Effector memory CD4-positive, alpha-beta T cell (primary cell): ENCODE data around the gene KLF3.
"Not testable (repeated sequence)": the region's sequence is repeated elsewhere in the genome, so short reads cannot be mapped to it uniquely, and the experiment has no call there.

ENCODE experiments used
- DNase-seq, 3 donors: peaks; one replicate each; pipeline ENCODE4 v3.0.0-alpha.2; 2020
- H3K27ac ChIP-seq: 2 replicates; pipeline ENCODE4 v1.7.0; 2013; ENCODE audit warnings: mild to moderate bottlenecking, low read length, moderate library complexity; ENCODE audit not compliant: insufficient read depth, poor library complexity, severe bottlenecking
- H3K27me3 ChIP-seq: replicated peaks from 2 replicates; pipeline ENCODE4 v1.7.0; 2013; ENCODE audit warnings: mild to moderate bottlenecking, low read length; ENCODE audit not compliant: insufficient read depth, control insufficient read depth, poor library complexity, severe bottlenecking
- H3K36me3 ChIP-seq: 2 replicates; pipeline ENCODE4 v1.7.0; 2013; ENCODE audit warnings: mild to moderate bottlenecking, low read length, moderate library complexity; ENCODE audit not compliant: control insufficient read depth, insufficient read depth
- H3K4me1 ChIP-seq: 2 replicates; pipeline ENCODE4 v1.7.0; 2013; ENCODE audit warnings: low read length, mild to moderate bottlenecking; ENCODE audit not compliant: control insufficient read depth, insufficient read depth, poor library complexity, severe bottlenecking
- H3K4me3 ChIP-seq: 2 replicates; pipeline ENCODE4 v1.7.0; 2013; ENCODE audit warnings: low read length, low read depth, mild to moderate bottlenecking; ENCODE audit not compliant: insufficient read depth, poor library complexity, severe bottlenecking
- H3K9me3 ChIP-seq: 2 replicates; pipeline ENCODE4 v1.7.0; 2013; ENCODE audit warnings: mild to moderate bottlenecking, low read length, moderate library complexity; ENCODE audit not compliant: control insufficient read depth

The KLF3 gene

DNA sequence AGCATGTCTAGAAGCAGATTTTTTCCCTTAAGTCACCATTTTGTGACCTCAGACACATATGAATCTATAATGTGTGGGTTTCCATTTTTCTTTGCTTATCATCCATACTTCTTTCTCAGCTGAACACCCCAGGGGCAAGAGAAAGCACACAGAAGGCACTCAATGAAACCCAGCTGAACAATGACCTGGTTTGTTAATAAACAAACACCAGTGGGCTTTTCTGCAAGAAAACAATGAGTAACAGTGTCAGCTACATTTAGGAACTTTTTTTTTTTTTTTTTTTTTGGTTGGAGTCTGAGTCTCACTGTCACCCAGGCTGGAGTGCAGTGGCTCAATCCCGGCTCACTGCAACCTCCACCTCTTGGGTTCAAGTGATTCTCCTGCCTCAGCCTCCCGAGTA, 40.7 kb upstream of the KLF3 start:
- no peaks in the 10 kb centered on the region for H3K36me3 ChIP-seq
- H3K9me3 ChIP-seq: no peaks in the 10 kb centered on the region
- no peaks in the 10 kb centered on the region for H3K27me3 ChIP-seq
- H3K4me1 ChIP-seq: no peaks in the 10 kb centered on the region
- H3K27ac ChIP-seq: no peak overlapping the region
- no peak overlapping the region for H3K4me3 ChIP-seq
- DNase-seq: no peak

DNA sequence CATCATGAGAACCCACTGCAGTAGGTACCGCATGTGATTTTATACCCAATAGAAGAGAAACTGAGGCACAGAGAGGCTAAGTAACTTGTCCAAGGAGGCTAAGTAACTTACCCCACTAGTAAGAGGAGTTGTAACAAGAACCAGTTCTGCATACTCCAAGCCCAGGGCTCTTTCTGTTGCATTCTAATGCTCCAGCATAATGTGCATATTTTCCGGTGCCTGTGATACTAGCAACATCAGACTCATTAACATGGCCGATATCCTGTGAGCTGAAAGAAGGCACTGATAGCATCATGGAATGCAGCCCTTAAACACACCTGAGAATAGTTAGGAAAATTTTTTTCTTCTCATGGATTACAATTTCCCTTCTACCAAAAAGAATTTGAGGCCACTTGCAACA, 39.7 kb upstream of the KLF3 start:
- Histone ChIP-seq H3K4me1 (no peaks in the 10 kb centered on the region), H3K27me3 (no peaks in the 10 kb centered on the region), H3K4me3 (no peak overlapping the region), H3K9me3 (no peaks in the 10 kb centered on the region), H3K27ac (no peak overlapping the region), H3K36me3 (no peaks in the 10 kb centered on the region)
- DNase-seq: no peak

DNA sequence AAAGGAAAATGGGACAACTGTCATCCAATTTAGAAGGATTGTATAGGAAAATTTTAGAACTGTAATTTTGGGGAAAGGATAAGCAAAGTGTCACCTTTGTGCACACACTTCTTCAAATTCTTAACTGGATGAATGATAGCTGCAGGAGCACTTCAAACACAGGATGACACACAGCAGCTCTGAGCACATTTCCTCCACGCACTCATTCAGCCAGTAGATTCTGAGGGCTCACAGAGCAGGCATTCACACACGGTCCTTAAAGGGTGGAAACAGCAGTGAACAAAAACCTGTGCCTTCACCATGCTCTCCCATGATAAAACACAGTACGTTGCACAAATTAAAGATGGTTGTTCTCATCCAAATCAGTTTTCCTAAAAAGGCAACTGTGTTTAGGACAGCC, 38.5 kb upstream of the KLF3 start:
- H3K27me3 ChIP-seq: no peaks in the 10 kb centered on the region
- H3K4me3 ChIP-seq: no peak overlapping the region
- no peaks in the 10 kb centered on the region for H3K4me1 ChIP-seq
- H3K9me3 ChIP-seq: no peaks in the 10 kb centered on the region
- H3K36me3 ChIP-seq: no peaks in the 10 kb centered on the region
- no peak for DNase-seq
- H3K27ac ChIP-seq: no peak overlapping the region

DNA sequence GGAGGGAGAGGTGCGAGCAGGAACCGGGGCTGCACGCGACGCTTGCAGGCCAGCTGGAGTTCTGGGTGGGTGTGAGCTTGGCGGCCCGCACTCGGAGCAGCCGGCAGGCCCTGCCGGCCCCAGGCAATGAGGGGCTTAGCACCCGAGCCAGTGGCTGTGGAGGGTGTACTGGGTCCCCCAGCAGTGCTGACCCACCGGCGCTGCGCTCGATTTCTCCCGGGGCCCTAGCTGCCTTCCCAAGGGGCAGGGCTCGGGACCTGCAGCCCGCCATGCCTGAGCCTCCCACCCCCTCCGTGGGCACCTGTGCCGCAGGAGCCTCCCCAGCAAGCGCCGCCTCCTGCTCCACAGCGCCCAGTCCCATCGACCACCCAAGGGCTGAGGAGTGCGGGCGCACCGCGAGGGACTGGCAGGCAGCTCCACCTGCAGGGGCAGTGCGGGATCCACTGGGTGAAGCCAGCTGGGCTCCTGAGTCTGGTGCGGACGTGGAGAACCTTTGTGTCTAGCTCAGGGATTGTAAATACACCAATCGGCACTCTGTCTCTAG, 37.0 kb upstream of the KLF3 start:
- not testable (repeated sequence) for H3K36me3 ChIP-seq, H3K27ac ChIP-seq, H3K4me3 ChIP-seq, H3K4me1 ChIP-seq, H3K27me3 ChIP-seq, H3K9me3 ChIP-seq, DNase-seq

DNA sequence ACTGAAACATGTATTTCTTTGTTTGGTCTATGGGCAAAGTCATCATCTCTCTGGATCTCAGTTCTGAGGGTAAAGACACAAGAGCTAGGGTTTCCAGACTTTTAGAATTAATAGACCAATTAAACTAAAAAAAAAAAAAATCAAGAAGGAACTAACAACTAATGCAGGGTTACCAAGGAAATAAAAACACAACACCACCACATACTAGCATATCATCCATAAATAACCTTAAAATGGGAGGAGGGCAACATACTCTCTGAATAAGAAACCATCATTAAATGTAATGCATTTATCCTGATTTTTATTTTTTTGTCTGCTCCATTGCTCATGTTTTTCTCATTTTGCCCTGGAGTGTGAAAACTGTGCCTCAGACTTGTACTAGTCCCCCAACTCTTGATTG, 33.5 kb upstream of the KLF3 start:
- H3K4me1 ChIP-seq: no peaks in the 10 kb centered on the region
- H3K4me3 ChIP-seq: no peak overlapping the region
- H3K36me3 ChIP-seq: no peaks in the 10 kb centered on the region
- DNase-seq: no peak
- H3K27me3 ChIP-seq: no peaks in the 10 kb centered on the region
- no peaks in the 10 kb centered on the region for H3K9me3 ChIP-seq
- H3K27ac ChIP-seq: no peak overlapping the region

DNA sequence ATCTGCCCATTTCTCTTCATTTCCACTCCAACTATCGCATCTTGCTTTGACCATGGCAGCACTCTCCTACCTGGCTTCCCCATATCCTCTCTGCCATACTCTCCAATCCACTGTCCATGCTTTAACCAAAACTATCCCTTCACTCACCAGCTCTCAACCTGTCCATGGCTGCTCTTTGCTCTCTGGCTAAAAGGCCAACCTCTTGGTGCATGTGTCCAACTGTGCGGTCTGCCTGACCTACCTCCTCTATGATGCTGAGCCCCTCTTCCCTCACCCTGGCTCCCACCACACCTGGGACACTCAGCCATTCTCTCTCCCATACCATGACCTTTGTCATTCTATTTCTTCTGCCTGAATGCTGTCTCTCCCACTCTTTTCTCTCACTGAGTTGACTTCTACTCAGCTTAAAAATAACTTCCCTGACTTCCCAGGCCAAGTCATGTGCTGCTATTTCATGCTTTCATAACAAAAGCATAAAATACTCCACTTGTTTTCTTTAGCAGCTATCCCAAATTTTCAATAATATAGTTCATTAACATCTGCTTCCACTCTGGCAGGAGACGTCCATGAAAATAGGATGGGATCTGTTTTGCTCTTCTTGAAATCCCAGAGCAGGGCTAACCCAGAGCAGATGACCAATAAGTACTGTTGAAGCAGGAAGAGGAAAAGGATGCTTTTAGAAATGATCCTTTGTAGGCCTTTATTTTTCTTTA, 29.8 kb upstream of the KLF3 start:
- Histone ChIP-seq H3K9me3 (no peaks in the 10 kb centered on the region), H3K4me1 (no peaks in the 10 kb centered on the region), H3K27ac (no peak overlapping the region), H3K4me3 (no peak overlapping the region), H3K27me3 (no peaks in the 10 kb centered on the region), H3K36me3 (no peaks in the 10 kb centered on the region)
- DNase-seq: no peak

DNA sequence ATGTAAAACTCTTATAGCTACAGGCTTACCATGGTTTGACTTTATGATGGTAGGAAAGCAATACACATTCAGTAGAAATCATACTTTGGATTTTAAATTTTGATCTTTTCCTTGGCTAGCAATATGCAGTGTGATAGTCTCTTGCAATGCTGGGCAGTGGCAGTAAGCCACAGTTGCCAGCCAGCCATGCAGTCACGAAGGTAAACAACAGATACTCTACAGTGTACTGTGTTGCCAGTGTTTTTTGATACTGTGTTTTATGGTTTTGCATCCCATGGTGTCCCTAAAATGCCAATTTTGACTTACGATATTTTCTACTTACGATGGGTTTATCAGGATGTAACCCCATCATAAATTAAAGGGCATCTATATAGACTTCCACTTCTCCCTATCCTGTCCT, 24.8 kb upstream of the KLF3 start:
- Histone ChIP-seq H3K4me3 (no peak overlapping the region), H3K27me3 (no peaks in the 10 kb centered on the region), H3K4me1 (no peaks in the 10 kb centered on the region), H3K27ac (no peak overlapping the region), H3K36me3 (no peaks in the 10 kb centered on the region), H3K9me3 (no peaks in the 10 kb centered on the region)
- DNase-seq: no peak

DNA sequence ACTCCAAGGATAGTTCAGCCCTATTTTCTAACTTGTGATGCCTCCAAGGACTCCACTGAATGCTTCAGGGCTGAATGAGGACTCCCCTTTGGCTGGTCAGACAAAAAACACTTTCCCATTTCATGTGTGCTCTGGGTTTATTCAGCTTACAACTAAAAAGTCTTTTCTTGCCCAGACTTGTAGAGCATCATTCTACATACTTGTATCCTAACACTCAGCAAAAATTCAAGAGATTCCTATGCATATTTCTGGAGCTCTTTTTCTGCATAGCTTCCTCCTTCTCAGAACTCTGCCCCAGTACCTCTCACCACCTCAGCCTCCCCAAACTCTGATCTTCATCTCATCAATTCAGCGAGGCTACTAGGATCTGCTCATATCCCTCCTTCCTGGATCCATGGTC, 22.2 kb upstream of the KLF3 start:
- Histone ChIP-seq H3K27ac (no peak overlapping the region), H3K4me3 (no peak overlapping the region), H3K27me3 (no peaks in the 10 kb centered on the region), H3K9me3 (no peaks in the 10 kb centered on the region), H3K36me3 (no peaks in the 10 kb centered on the region), H3K4me1 (no peaks in the 10 kb centered on the region)
- no peak for DNase-seq

DNA sequence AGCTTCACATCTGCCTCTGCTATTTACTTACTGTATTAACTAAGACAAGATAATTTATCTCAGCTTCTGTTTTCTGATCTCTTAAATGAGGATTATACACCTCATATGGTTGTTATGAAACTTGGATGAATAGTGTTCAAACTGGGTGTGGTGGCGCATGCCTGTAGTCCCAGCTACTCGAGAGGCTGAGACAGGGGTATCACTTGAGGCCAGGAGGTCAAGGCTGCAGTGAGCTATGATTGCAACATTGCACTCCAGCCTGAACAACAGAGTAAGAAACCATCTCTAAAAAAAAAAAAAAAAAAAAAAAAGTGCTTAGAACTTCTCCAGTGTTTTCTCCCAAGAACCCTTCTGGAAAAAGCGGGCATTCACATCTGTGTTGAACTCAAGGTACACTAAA, 19.8 kb upstream of the KLF3 start:
- Histone ChIP-seq H3K4me1 (peaks cover 5% of the 10 kb centered on the region), H3K36me3 (no peaks in the 10 kb centered on the region), H3K27me3 (no peaks in the 10 kb centered on the region), H3K4me3 (no peak overlapping the region), H3K9me3 (no peaks in the 10 kb centered on the region), H3K27ac (no peak overlapping the region)
- no peak for DNase-seq

DNA sequence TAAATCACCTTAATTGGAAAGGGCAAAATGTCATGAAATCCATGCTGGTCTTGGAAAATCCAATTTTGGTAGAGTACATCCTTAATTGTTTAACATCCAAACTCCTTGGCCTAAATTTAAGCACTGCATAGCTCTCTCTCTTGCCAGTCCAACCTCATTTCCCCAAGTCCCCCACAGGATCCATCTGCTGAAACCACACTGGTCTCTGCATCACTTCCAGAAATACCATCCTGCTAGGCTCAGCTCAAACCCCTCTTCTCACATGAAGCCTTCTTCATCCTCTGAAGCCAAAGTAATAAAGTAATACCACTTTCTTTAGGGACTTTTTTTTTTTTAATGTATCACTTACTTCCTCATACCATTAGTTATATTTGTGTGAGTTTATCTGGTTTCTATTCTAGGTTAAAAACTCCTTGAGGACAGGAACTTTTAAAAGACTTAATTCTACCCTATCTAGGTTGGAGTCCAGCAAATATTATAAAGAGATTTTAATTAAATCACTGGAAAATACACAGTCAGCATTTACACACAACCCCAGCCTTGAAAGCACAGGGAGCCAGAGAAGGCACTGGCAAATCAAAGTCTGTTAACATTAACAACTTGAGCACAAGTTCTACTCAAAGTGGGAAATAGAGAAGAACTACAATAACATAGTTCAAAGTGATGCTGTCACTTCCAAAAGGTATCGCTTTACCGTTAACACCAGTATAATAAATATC, 16.7 kb upstream of the KLF3 start:
- Histone ChIP-seq H3K27me3 (no peaks in the 10 kb centered on the region), H3K9me3 (no peaks in the 10 kb centered on the region), H3K4me1 (peaks cover 5% of the 10 kb centered on the region), H3K36me3 (no peaks in the 10 kb centered on the region), H3K4me3 (no peak overlapping the region), H3K27ac (no peak overlapping the region)
- no peak for DNase-seq
